ENCODE data around the gene JUP. TPM values are rescaled to one million over a fixed set of nuclear protein-coding genes. Genes with fewer than 3 reads are reported as not detected.

The JUP gene
- total RNA-seq, 1 experiment from 2014 or later: 102 TPM

DNA sequence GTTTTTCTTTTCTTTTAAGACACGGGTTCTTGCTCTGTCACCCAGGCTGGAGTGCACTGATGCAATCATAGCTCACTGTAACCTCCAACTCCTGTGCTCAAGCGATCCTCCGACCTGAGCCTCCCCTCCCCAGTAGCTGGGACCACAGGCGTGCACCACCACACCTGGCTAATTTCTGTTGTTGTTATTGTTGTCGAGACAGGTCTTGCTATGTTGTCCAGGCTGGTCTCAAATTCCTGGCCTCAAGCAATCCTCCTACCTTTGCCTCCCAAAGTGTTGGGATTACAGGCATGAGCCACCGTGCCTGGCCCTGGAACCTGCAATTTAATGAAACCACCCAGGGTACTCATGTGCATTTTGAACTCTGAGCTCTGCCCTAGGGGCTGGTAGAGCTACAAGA lies 24.1 kb downstream of the JUP start:
- no peak overlapping the region for H3K4me2 ChIP-seq (ENCODE audit: low read depth, low read length, poor library complexity, severe bottlenecking)
- H3K4me3 ChIP-seq (ENCODE audit: low read length): no peak overlapping the region
- H3K27me3 ChIP-seq (ENCODE audit: low read length): no peaks in the 10 kb centered on the region
- H3K9ac ChIP-seq (ENCODE audit: low read length): no peak overlapping the region
- H2AFZ ChIP-seq (ENCODE audit: low read length): no peak overlapping the region
- no peaks in the 10 kb centered on the region for H3K79me2 ChIP-seq (ENCODE audit: low read length)
- H3K9me2 ChIP-seq (replicated peaks; ENCODE audit: insufficient read depth, low read length): no peaks in the 10 kb centered on the region
- DNase-seq: no peak
- H3K27ac ChIP-seq (ENCODE audit: low read length): no peak overlapping the region
- H3K9me3 ChIP-seq (ENCODE audit: low read length): no peaks in the 10 kb centered on the region
- peaks cover 21% of the 10 kb centered on the region for H3K36me3 ChIP-seq (ENCODE audit: insufficient read depth, low read length)
- no peaks in the 10 kb centered on the region for H4K20me1 ChIP-seq (ENCODE audit: insufficient read depth, low read depth, low read length)
- H3K4me1 ChIP-seq (ENCODE audit: low read length): peaks cover 2% of the 10 kb centered on the region; the same call in 1 of the 2 replicates

GRCh38 chr17:41760878-41761277 lies 25.6 kb downstream of the JUP start:
- no peaks in the 10 kb centered on the region for H3K9me3 ChIP-seq (ENCODE audit: low read length)
- peaks cover 13% of the 10 kb centered on the region for H3K36me3 ChIP-seq (ENCODE audit: insufficient read depth, low read length)
- H3K9me2 ChIP-seq (replicated peaks; ENCODE audit: insufficient read depth, low read length): no peaks in the 10 kb centered on the region

GRCh38 chr17:41758601-41759000 lies 27.9 kb downstream of the JUP start:
- no peaks in the 10 kb centered on the region for H3K27me3 ChIP-seq (ENCODE audit: low read length)
- H3K79me2 ChIP-seq (ENCODE audit: low read length): no peaks in the 10 kb centered on the region
- no peak overlapping the region for H3K4me3 ChIP-seq (ENCODE audit: low read length)
- H3K36me3 ChIP-seq (ENCODE audit: insufficient read depth, low read length): peaks cover 9% of the 10 kb centered on the region
- H3K27ac ChIP-seq (ENCODE audit: low read length): no peak overlapping the region
- H3K9ac ChIP-seq (ENCODE audit: low read length): no peak overlapping the region
- H3K4me1 ChIP-seq (ENCODE audit: low read length): peaks cover 2% of the 10 kb centered on the region; the same call in 1 of the 2 replicates
- no peaks in the 10 kb centered on the region for H3K9me2 ChIP-seq (replicated peaks; ENCODE audit: insufficient read depth, low read length)
- no peak overlapping the region for H3K4me2 ChIP-seq (ENCODE audit: low read depth, low read length, poor library complexity, severe bottlenecking)
- no peaks in the 10 kb centered on the region for H4K20me1 ChIP-seq (ENCODE audit: insufficient read depth, low read depth, low read length)
- H2AFZ ChIP-seq (ENCODE audit: low read length): no peak overlapping the region
- H3K9me3 ChIP-seq (ENCODE audit: low read length): no peaks in the 10 kb centered on the region
- no peak for DNase-seq

More at GRCh38 chr17:41760878-41761277, 25.6 kb downstream of the JUP start:
- H4K20me1 ChIP-seq (ENCODE audit: insufficient read depth, low read depth, low read length): no peaks in the 10 kb centered on the region
- peaks cover 2% of the 10 kb centered on the region; the same call in 1 of the 2 replicates for H3K4me1 ChIP-seq (ENCODE audit: low read length)
- no peak overlapping the region for H3K27ac ChIP-seq (ENCODE audit: low read length)
- no peaks in the 10 kb centered on the region for H3K27me3 ChIP-seq (ENCODE audit: low read length)
- no peak overlapping the region for H3K4me3 ChIP-seq (ENCODE audit: low read length)
- H3K79me2 ChIP-seq (ENCODE audit: low read length): no peaks in the 10 kb centered on the region
- H3K4me2 ChIP-seq (ENCODE audit: low read depth, low read length, poor library complexity, severe bottlenecking): no peak overlapping the region
- H3K9ac ChIP-seq (ENCODE audit: low read length): no peak overlapping the region
- H2AFZ ChIP-seq (ENCODE audit: low read length): no peak overlapping the region
- no peak for DNase-seq

GRCh38 chr17:41754066-41754465 lies 32.4 kb downstream of the JUP start:
- Histone ChIP-seq H3K4me2 (ENCODE audit: low read depth, low read length, poor library complexity, severe bottlenecking) (no peak overlapping the region), H3K4me3 (ENCODE audit: low read length) (no peak overlapping the region), H4K20me1 (ENCODE audit: insufficient read depth, low read depth, low read length) (no peaks in the 10 kb centered on the region), H3K79me2 (ENCODE audit: low read length) (no peaks in the 10 kb centered on the region), H3K27me3 (ENCODE audit: low read length) (no peaks in the 10 kb centered on the region), H3K9me2 (replicated peaks; ENCODE audit: insufficient read depth, low read length) (no peaks in the 10 kb centered on the region), H3K9me3 (ENCODE audit: low read length) (no peaks in the 10 kb centered on the region), H3K36me3 (ENCODE audit: insufficient read depth, low read length) (no peaks in the 10 kb centered on the region; the same call in 1 of the 2 replicates), H3K9ac (ENCODE audit: low read length) (no peak overlapping the region), H3K27ac (ENCODE audit: low read length) (no peak overlapping the region), H3K4me1 (ENCODE audit: low read length) (no peaks in the 10 kb centered on the region), H2AFZ (ENCODE audit: low read length) (no peak overlapping the region)
- DNase-seq: no peak

DNA sequence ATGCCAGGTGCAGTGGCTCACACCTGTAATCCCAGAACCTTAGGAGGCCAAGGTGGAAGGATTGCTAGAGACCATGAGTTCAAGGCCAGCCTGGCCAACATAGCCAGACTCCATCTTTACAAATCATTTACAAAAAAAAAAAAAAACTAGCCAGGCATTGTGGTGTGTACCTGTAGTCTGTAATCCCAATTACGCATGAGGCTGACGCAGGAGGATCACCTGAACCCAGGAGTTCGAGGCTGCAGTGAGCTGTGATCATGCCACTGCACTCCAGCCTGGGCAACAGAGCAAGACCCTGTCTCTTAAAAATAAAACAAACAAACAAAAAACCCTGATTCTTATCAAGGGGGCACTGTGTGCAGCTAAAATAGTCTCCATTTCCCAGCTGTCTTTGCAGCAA lies 35.2 kb downstream of the JUP start:
- H3K27me3 ChIP-seq (ENCODE audit: low read length): no peaks in the 10 kb centered on the region
- no peaks in the 10 kb centered on the region for H3K79me2 ChIP-seq (ENCODE audit: low read length)
- H3K9me2 ChIP-seq (replicated peaks; ENCODE audit: insufficient read depth, low read length): no peaks in the 10 kb centered on the region
- H3K9ac ChIP-seq (ENCODE audit: low read length): no peak overlapping the region
- no peak overlapping the region for H3K4me3 ChIP-seq (ENCODE audit: low read length)
- DNase-seq: no peak
- H3K4me1 ChIP-seq (ENCODE audit: low read length): no peaks in the 10 kb centered on the region
- H3K4me2 ChIP-seq (ENCODE audit: low read depth, low read length, poor library complexity, severe bottlenecking): no peak overlapping the region
- H3K9me3 ChIP-seq (ENCODE audit: low read length): no peaks in the 10 kb centered on the region
- H2AFZ ChIP-seq (ENCODE audit: low read length): no peak overlapping the region
- H4K20me1 ChIP-seq (ENCODE audit: insufficient read depth, low read depth, low read length): no peaks in the 10 kb centered on the region
- H3K36me3 ChIP-seq (ENCODE audit: insufficient read depth, low read length): no peaks in the 10 kb centered on the region
- H3K27ac ChIP-seq (ENCODE audit: low read length): no peak overlapping the region

- Histone ChIP-seq H3K4me1 (ENCODE audit: low read length) (no peaks in the 10 kb centered on the region), H3K9me3 (ENCODE audit: low read length) (no peaks in the 10 kb centered on the region), H3K27me3 (ENCODE audit: low read length) (no peaks in the 10 kb centered on the region), H3K9me2 (replicated peaks; ENCODE audit: insufficient read depth, low read length) (no peaks in the 10 kb centered on the region), H3K4me2 (ENCODE audit: low read depth, low read length, poor library complexity, severe bottlenecking) (no peak overlapping the region), H3K9ac (ENCODE audit: low read length) (no peak overlapping the region), H3K27ac (ENCODE audit: low read length) (no peak overlapping the region), H4K20me1 (ENCODE audit: insufficient read depth, low read depth, low read length) (no peaks in the 10 kb centered on the region), H3K4me3 (ENCODE audit: low read length) (no peak overlapping the region), H3K79me2 (ENCODE audit: low read length) (no peaks in the 10 kb centered on the region), H2AFZ (ENCODE audit: low read length) (no peak overlapping the region), H3K36me3 (ENCODE audit: insufficient read depth, low read length) (no peaks in the 10 kb centered on the region)
- no peak for DNase-seq
Observed at GRCh38 chr17:41750862-41751261, 35.6 kb downstream of the JUP start.

- H4K20me1 ChIP-seq (ENCODE audit: insufficient read depth, low read depth, low read length): no peaks in the 10 kb centered on the region
- no peak overlapping the region for H2AFZ ChIP-seq (ENCODE audit: low read length)
- H3K4me2 ChIP-seq (ENCODE audit: low read depth, low read length, poor library complexity, severe bottlenecking): no peak overlapping the region
- no peak for DNase-seq
- H3K9me3 ChIP-seq (ENCODE audit: low read length): no peaks in the 10 kb centered on the region
- no peaks in the 10 kb centered on the region for H3K9me2 ChIP-seq (replicated peaks; ENCODE audit: insufficient read depth, low read length)
- no peaks in the 10 kb centered on the region for H3K36me3 ChIP-seq (ENCODE audit: insufficient read depth, low read length)
- H3K9ac ChIP-seq (ENCODE audit: low read length): no peak overlapping the region
- no peak overlapping the region for H3K27ac ChIP-seq (ENCODE audit: low read length)
- H3K4me1 ChIP-seq (ENCODE audit: low read length): no peaks in the 10 kb centered on the region
- no peaks in the 10 kb centered on the region for H3K79me2 ChIP-seq (ENCODE audit: low read length)
- H3K27me3 ChIP-seq (ENCODE audit: low read length): no peaks in the 10 kb centered on the region
- no peak overlapping the region for H3K4me3 ChIP-seq (ENCODE audit: low read length)
Observed at GRCh38 chr17:41748275-41748674, 38.2 kb downstream of the JUP start.

DNA sequence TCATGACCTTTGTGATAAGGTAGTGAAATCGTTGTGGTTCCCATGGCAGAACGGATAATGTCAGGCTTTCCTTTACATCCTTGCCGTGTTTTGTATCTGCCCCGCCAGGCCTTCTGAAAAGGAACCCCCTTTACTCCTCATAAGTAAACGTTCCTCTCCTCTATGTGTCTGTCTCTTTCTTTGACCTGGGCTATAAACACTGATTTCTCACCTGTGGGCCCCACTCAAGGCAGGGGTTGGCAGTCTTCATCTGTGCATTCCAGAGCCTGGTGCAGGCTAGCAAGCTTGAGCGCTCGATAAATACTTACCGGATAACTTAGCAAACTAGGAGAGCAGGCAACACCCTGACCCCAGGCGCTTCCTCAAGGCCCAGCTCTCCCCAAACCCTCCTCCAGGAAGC lies 44.8 kb downstream of the JUP start:
- Histone ChIP-seq H3K9ac (ENCODE audit: low read length) (no peak overlapping the region), H3K9me2 (replicated peaks; ENCODE audit: insufficient read depth, low read length) (no peaks in the 10 kb centered on the region), H3K4me1 (ENCODE audit: low read length) (peaks cover 4% of the 10 kb centered on the region; the same call in 1 of the 2 replicates), H3K27me3 (ENCODE audit: low read length) (no peaks in the 10 kb centered on the region), H3K4me2 (ENCODE audit: low read depth, low read length, poor library complexity, severe bottlenecking) (no peak overlapping the region), H3K9me3 (ENCODE audit: low read length) (no peaks in the 10 kb centered on the region), H3K79me2 (ENCODE audit: low read length) (no peaks in the 10 kb centered on the region), H3K36me3 (ENCODE audit: insufficient read depth, low read length) (no peaks in the 10 kb centered on the region), H3K27ac (ENCODE audit: low read length) (no peak overlapping the region), H4K20me1 (ENCODE audit: insufficient read depth, low read depth, low read length) (no peaks in the 10 kb centered on the region), H3K4me3 (ENCODE audit: low read length) (no peak overlapping the region), H2AFZ (ENCODE audit: low read length) (no peak overlapping the region)
- no peak for DNase-seq

DNA sequence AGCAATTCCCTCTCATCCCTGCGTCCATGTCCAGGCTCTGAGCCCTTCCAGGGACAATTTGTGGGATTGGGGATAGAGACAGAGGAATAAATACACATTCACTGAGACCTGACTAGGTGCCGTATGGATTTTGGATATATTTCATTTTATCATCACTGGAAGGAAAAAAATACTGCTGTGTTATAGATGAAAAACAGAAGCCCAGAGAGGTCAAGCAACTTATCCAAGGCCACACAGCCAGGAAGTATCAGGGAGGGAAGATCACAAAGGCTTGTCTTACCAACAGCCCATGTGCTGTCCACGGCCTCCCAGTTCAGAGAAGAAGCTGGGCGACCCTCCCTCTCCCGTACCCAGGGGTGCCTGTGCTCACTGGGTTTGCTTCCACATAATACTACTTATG lies 46.0 kb downstream of the JUP start:
- Histone ChIP-seq H3K9me3 (ENCODE audit: low read length) (no peaks in the 10 kb centered on the region), H3K4me2 (ENCODE audit: low read depth, low read length, poor library complexity, severe bottlenecking) (no peak overlapping the region), H3K36me3 (ENCODE audit: insufficient read depth, low read length) (no peaks in the 10 kb centered on the region), H3K9me2 (replicated peaks; ENCODE audit: insufficient read depth, low read length) (no peaks in the 10 kb centered on the region), H4K20me1 (ENCODE audit: insufficient read depth, low read depth, low read length) (no peaks in the 10 kb centered on the region), H2AFZ (ENCODE audit: low read length) (no peak overlapping the region), H3K4me1 (ENCODE audit: low read length) (peaks cover 4% of the 10 kb centered on the region; the same call in 1 of the 2 replicates), H3K79me2 (ENCODE audit: low read length) (no peaks in the 10 kb centered on the region), H3K27ac (ENCODE audit: low read length) (no peak overlapping the region), H3K9ac (ENCODE audit: low read length) (no peak overlapping the region), H3K27me3 (ENCODE audit: low read length) (no peaks in the 10 kb centered on the region), H3K4me3 (ENCODE audit: low read length) (no peak overlapping the region)
- no peak for DNase-seq

All from Karpas-422 (cell line).